Transverse colon (tissue), 4 donors: Measurements from ENCODE around the gene MED9.

Experiments
- EP300 ChIP-seq: sonication (generic); formaldehyde crosslinking; IDR thresholded peaks from one replicate; pipeline ENCODE4 v1.6.1; 2017; ENCODE audit warnings: antibody characterized with exemption, low read depth
- POLR2A ChIP-seq: fragments of 450-650 bp; IDR thresholded peaks from one replicate; pipeline ENCODE4 v1.6.1; 2016; ENCODE audit warnings: antibody characterized with exemption, mild to moderate bottlenecking, moderate library complexity
- POLR2AphosphoS5 ChIP-seq, 3 donors: sonication (generic); formaldehyde crosslinking; IDR thresholded peaks; one replicate each; pipeline ENCODE4 v1.6.1; 2016; ENCODE audit warnings: antibody characterized with exemption in 3 of 3
- TF ChIP-seq, protein P1 (sequence below), 5 experiments: fragments of 200-600 bp in 3 of 5; fragments of 450-650 bp in 2 of 5; sonication (generic) in 3 of 5; IDR thresholded peaks; 1 replicate in 2 of 5; 2 replicates in 3 of 5; pipeline ENCODE4 v1.5.1; 2016 to 2017; ENCODE audit warnings: antibody characterized with exemption in 5 of 5, inconsistent platforms in 3 of 5, mild to moderate bottlenecking in 2 of 5, moderate library complexity in 1 of 5

DNA sequence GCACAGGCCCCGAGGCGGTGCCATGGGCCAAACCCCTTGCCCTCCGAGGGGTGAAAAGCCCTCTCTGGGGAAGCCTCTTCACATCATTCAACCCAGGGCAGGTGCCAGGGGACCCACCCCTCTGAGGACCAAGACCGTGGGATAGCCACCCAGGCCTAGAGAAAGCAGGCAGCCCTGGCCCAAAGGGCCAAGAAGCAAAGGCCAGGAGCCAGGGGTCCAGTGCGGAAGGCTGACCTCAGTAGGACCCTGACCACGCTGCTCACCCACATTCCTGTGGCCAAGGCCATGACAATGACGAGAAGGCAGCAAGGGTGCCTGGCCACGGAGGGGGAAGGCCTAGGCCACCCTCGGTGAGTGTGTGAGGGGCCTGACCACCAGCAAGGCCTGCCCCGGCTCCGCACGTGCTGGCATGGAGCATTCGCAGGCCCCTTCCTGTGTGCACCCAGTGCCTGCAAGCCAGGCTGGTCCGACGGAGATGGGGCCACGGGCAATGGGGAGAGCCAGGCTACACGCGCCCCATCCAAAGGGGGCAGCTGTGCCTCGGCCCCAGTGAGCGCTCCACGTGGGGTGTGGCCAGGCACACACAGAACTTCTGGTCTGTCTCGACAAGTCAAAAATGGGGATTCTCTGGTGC, 43.9 kb downstream of the MED9 start:
- TF ChIP-seq POLR2AphosphoS5 (IDR thresholded peaks at IDR 0.05) (no peak), POLR2A (no peak), EP300 (no peak)
- TF ChIP-seq, protein P1, sequence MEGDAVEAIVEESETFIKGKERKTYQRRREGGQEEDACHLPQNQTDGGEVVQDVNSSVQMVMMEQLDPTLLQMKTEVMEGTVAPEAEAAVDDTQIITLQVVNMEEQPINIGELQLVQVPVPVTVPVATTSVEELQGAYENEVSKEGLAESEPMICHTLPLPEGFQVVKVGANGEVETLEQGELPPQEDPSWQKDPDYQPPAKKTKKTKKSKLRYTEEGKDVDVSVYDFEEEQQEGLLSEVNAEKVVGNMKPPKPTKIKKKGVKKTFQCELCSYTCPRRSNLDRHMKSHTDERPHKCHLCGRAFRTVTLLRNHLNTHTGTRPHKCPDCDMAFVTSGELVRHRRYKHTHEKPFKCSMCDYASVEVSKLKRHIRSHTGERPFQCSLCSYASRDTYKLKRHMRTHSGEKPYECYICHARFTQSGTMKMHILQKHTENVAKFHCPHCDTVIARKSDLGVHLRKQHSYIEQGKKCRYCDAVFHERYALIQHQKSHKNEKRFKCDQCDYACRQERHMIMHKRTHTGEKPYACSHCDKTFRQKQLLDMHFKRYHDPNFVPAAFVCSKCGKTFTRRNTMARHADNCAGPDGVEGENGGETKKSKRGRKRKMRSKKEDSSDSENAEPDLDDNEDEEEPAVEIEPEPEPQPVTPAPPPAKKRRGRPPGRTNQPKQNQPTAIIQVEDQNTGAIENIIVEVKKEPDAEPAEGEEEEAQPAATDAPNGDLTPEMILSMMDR (IDR thresholded peaks at IDR 0.05), result no peak
